ENCODE data around the gene CENPM.

The CENPM gene

DNA sequence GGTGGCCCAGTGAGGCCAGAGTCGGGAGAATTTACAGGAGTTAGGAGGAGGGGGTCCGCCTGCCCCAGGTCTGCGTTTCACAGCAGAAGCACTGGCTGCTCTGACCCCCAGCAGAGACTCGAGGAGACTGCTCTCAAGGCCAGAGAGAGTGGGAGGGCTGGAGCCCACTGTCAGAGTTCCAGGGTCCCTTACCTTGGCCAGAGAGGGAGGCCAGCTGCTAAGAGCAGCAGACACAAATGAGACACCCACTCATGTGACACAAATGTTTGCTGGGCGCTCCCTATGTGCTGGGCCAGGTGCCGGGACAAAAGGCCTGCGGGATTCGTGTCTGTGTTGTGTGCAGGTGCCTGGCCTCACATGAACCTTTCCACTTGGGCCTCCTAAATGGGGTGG, 17.5 kb downstream of the CENPM start:
- no peak for DNase-seq

- no peak for DNase-seq
Observed at GRCh38 chr22:41928593-41929417, 18.1 kb downstream of the CENPM start.

DNA sequence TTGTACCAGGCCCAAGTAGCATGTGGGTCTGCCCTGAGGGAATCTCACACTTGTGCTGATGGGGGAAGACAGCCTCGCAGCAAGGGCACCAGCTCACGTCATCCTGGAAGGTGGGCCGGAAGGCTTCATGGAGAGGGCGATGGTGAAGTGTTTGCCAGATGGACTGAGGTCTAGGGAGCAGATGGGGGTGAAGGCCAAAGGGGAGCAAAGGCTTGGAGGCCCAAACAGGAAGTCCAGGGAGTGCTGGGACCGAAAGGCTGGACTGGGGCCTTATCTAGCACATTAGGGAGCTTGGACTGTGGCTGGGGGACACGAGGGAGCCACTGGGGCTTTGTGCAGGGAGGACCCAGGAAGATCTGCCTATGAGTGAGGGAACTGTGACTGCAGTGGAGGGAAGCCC, 19.1 kb downstream of the CENPM start:
- DNase-seq, result no peak

DNA sequence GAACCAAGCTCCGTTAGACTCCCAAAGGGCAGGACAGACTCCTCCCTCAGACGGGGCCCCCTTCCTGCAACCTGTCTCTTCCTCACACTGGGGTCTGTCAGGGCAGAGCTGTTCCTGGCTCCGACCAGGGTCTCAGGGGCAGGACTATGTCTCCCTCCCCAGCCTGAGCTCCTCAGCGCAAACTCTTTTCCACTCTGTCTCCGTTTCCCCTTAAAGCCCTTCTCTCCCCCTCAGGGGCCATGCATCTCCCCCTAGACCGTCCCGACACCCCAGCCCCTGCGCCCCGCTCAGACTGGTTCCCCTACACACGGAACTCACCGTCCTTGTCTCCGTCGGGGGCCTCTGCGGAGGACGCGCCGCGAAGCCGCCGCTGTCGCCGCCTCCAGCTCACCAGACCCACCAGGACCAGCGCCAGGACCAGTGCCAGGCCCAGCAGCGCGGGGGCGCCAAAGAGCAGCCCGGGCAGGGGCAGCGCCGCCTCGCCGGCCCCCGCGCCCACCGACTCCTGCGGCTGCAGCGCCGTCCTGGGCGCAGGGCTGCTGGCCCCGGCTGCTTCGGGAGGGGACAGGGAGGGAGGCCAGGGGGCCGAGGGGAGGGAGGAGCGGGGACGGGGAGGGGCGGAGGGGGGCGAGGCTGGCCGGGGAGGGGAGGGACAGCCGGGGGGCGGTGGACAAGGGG, 21.0 kb downstream of the CENPM start:
- DNase-seq, result peak; percentile 27

DNA sequence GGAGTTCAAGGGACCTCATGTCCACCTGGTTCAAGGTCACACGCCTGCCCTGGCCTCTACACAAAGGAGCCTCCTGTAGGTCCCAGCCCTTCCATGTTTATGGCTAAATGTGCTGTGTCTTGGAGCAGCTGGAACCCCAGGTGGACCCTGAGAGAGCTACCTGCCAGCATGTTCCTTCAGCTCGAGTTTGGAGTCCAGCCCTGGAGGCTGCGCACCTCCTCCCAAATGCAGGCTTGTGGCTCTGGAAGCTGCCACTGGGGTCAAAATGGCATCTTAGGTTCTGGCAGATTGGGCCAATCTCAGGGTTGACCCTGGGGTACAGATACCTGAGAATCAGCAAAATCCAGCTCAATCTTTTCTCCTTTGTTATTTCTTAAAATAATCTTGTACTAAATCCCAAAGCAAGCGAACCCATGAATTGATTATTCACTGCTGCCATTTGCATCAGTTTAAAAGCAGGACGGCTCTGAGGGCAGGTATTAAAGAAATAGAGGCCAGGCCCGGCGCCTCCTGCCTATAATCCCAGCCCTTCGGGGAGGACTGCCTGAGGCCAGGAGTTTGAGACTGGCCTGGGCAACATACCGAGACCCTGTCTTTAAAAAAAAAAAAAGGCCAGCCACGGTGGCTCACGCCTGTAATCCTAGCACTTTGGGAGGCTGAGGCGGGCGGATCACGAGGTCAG, 23.2 kb downstream of the CENPM start:
- DNase-seq, result no peak

DNA sequence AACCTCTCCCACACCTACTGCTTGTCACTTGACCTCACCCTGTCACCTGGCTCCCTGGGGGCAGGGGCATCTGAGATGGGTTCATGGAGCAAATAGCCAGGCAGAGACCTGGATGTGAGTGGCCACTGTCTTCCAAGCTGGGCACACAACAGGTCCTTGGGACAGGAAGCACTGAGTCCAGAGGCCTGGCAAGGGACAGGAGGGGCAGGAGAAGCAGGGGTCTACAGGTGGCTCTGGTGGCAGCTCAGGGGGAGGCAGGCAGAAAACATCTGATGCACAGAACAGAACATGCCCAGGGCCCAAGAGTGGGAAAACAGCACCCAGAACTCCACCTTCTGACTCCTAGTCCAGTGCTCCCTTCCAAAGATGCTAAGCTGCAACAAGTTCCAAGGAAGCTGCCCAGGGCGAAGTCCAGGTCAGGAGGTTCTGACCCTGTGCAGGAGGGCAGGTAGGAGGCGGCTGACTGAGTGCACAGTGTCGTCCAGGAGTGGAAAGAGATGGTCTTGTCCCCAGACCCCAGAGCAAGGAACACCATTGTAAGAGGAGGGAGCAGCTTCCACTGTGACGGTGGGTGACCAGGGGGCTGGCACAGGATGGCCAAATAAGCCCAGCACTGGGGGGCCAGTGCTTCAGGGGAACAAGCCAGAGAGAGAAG, 23.9 kb downstream of the CENPM start:
- DNase-seq, result no peak

DNA sequence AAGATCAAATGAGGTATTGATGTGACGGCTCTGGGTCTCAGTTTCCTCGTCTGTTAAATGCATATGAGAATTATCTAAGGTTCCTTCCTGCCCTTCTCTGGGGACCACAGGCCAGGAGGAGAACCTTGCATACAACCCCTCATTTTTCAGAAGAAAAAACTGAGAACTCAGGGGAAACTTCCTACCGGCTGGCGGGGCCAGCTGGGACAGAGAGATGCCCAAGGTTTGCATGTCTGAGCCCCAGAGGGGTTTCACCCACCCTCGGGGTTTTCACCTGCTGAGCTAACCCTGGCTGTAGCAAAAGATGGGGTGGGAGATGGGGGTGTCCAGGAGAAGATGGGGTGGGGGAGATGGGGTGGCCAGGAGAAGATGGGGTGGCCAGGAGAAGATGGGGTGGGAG, 24.6 kb downstream of the CENPM start:
- DNase-seq, result no peak

GRCh38 chr22:41920271-41920976, 26.5 kb downstream of the CENPM start:
- DNase-seq, result no peak

DNA sequence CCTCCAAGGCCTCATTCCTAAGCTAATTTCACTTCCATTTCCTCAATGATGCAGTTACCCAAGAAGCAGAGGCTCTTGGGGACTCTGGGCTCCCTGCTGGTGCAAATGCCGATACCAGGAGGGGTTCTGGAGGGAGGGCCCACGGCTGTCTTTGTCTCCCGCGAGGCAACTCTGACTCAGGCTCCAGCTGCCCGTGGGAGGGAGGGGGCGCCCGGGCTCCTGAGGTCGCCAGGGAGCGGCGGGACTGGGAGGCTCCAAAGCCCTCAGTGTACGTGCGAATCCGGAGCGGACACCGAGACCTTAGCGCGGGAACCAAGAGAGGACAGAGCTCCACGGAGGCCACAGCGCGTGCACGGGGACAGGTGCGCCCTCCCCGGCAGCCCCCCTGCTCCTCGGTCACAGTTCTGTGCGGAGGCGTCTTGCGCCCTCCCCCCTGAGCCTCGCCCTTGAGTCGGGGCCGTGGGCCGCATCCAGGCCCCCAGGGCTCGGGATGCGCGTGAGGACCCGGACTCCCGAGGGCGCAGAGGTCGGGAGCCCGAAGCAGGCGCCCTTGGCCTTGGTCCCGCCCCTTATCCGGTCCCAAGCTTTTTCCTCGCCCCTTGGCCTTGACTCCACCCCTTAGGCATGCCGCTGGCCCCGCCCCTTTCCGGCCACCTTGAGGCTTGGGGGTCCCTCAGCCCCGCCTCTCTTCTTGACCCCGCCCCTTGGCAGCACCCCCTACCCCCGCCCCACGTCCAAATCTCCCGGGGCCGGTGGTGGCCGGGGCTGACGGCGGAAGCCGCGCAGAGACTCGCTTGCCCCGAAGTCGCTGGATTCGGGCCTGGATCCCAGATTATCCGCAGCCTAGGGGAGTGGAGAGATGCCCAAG, 27.4 kb downstream of the CENPM start:
- DNase-seq, result no peak

DNA sequence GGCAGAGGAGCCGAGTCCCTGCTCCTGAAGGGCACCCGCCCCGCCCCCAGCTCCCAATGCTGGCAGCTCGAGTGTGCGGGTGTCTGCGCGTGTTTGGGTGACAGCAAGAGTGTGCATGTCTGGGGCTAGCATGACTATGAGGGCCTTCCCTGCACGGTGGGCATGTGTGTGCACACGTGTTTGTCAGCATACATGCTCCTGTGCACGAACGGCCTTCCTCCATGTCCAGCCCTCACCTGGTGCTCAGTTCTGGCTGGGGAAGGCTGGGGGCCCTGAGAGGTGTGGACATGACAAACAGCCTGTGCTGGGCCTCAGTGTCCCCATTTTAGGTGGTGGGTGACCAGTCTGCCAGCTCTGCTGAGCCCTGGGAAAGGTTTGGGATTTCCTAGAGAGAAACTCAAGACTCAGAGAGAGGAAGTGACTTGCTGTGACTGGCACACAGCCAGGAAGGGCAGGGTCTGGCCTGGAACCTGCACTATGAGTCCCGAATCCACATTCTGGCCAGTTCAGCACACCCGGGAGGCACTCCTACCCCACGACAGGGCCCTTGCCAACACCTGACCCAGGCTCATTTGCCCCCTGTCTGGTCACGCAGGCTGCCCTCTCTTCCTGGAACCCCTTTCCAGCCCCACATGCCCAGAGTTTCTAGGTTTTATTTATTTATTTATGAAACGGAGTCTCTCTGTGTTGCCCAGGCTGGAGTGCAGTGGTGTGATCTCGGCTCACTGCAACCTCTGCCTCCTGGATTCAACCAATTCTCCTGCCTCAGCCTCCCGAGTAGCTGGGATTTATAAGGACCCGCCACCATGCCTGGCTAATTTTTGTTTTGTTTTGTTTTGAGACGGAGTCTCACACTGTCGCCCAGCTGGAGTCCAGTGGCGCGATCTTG, 28.8 kb downstream of the CENPM start:
- DNase-seq, result no peak

DNA sequence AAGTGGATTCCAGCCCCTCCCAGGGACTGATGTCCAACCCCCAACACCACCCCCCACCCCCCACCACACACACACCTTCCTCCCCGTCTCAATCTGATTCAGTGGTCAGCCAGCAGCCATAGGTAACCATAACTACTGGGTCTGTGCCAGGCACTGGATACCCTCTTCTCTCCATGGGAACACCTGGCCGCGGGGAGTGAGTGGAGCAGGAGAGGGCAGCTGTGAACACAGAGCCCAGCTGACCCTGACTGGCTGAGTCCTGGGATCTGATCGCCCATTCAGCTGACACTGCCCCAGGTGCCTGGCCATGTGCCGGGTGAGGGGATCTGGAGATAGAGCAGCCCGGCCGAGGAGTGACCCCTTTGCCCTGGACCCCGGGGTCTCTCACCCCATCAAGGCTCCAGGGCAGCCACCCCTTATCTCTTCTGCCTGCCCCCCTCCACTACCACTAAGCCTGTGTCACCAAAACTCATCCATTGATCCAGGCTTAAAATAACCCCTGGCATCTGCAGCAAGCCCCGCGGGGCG, 29.5 kb downstream of the CENPM start:
- DNase-seq, result no peak

GRCh38 chr22:41916745-41917358, 30.1 kb downstream of the CENPM start:
- DNase-seq, result no peak

GRCh38 chr22:41915786-41916493, 31.0 kb downstream of the CENPM start:
- DNase-seq, result no peak

DNA sequence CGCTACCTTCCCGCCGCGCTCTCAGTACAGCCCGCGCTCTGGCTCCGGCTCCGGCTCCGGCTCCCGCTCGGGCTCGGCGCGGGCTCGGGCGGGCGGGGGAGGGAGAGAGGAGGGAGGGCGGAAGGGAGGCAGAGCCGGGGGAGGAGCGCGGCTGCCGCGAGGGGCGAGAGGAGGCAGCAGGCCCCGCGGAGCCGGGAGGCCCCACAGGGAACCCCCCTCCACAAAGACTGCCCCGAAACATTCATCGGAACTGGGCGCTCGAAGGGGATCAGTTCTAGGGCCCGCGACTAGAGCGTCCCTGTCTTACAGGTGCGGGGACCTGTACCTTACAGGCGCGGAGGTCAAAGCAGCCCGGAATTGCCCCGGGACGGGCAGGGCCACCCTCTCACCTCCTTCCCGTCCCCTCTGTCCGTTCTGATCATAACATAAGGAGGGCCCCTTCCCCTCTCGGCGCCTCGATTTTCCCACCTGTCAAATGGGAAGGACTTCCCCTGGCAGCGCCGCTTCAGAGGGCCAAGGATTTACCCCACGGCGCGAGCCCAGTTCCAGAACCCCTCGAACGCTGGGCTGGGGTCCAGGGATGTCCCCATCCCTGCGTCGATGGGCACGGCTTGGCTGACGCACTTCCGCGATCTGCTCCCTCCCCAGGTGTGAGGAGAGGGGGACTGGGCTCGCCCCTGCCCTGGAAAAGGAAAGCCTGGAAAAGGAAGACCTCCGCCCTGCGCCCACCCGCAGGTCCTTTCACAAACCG, 31.7 kb downstream of the CENPM start, which contains the start of gene SHISA8:
Gene SHISA8 (minus strand): TSS at position 40 of the 751 bp plus-strand sequence. CDS start 407 bp downstream, outside the sequence.
- no peak for DNase-seq

DNA sequence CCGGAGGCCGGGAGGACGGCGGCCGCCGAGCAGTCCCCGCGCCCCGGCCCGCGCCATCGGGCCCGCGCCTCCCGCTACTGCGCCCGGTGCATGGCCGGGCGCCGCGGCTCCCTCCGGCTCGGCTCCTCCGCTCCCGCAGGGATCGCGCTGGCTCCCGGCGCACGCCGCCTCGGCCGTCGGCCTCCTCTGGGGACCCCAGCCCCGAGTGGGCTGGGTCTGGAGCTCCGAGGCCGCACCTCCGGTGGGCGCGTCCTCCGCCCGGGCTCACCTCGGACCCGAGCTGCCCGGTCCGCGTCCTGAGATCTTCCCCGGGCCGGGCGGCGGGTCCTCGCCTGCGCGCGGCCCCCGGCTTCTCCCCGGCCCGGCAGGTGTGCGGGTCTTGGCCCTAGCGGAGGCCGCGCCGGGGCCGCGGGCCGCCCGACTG, 32.3 kb downstream of the CENPM start:
- DNase-seq, result no peak

DNA sequence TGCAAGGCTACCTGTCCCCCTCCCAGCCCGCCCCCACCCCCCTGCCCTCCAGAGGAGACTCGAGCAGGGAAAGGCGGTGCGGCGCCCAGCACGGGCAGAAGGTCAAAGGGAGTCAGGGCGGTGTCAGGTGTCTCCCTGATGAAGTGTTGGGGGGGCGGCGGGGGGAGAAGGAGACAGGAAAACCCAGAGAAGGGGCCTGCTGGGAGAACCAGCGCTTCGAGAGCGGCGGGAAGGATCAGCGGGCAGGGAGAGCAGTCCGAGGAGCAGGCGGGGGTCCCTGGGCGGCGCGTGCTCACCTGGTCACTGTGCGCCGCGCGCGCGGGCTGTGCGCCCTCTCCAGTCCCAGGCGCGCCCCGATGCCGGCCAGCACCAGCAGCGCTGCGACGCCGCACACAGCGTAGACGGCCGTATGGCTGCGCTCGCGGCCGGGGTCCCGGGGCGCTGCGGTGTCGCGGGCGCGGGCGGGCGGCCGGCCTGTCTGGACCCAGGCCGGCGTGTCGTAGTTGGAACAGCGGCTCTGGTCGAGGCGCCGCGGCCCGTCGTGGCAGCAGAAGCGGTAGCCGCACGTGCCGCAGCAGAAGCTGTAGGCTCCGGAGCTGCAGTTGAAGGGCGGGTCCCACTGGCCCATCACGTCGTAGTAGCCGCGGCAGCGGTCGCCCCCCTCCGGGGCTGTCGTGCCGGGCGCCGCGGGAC, 33.0 kb downstream of the CENPM start:
- DNase-seq, result no peak

DNA sequence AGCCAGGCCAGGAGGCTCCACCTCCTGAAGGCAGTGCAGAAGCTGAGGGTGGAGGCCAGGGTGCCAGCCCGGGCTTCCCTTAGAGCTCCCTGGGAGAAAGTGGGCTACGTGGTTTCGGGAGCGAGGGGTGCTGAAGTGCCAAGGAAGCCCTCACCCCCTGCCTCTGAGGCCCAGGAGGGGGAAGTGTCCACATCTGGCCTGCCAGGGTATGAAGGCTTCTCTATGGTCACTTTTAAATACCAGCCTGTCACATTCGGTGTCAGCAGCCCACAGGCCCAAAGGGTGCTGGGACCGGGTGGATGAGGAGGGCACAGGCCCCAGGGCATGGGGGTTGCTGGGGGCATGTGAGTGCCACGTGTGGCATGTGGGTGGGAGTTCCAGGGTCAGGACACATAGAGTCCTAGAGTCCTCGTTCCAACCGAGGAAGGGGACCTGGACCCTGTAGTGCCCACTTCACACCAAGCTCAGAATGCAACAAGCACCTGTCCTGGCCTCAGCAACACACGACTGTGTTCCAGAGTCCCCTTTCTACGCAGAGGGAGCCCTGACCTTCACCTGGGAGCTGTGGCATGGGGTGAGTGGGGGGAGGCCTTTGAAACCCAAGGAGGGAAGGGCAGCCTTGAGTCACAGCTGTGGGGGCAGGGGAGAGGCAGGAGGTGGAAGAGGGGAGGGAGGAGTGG, 33.8 kb downstream of the CENPM start:
- DNase-seq, result no peak
